ENCODE results near the gene SOHLH1. TPM values are rescaled to one million over a fixed set of nuclear protein-coding genes. Genes with fewer than 3 reads are reported as not detected.

The SOHLH1 gene
- total RNA-seq, 1 experiment from 2014 or later, result not detected

DNA sequence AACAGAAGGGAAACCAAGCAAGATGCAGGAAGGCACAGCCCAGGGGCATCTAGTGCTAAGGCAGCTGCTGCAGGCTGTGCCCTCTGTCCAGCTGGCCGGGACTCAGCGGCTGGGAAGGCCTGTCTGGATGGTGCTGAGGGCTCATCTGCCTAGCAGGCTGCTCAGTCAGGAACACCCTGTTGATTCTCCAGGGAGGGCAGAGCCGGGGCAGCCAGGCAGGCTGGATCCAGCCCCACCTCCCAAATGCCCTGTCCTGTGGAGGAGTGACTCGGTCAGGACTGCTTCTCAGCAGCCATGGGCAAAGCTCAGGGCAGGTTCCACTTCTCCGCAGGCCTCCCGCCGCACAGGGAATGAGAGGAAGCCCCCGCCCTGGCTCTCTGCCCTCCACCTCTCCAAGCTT lies 44.0 kb downstream of the SOHLH1 start:
- no peaks in the 10 kb centered on the region for H3K9me2 ChIP-seq (replicated peaks; ENCODE audit: low read length)
- H3K27me3 ChIP-seq (ENCODE audit: low read length), result peaks cover 13% of the 10 kb centered on the region
- H3K4me3 ChIP-seq (ENCODE audit: low read length), result no peak overlapping the region
- no peak overlapping the region for H3K27ac ChIP-seq (ENCODE audit: low read length)
- H3F3A ChIP-seq (ENCODE audit: low read length, unreplicated experiment), result no peaks in the 10 kb centered on the region
- no TSS peak for BruUV-seq (replicated peaks)
- no peaks in the 10 kb centered on the region for H3K79me2 ChIP-seq (ENCODE audit: low read length)
- no peaks in the 10 kb centered on the region for H3K9me3 ChIP-seq (ENCODE audit: low read length)
- no peaks in the 10 kb centered on the region for H3K36me3 ChIP-seq (ENCODE audit: low read depth, low read length)
- no peaks in the 10 kb centered on the region for H4K20me1 ChIP-seq (ENCODE audit: low read length)
- H3K4me2 ChIP-seq (ENCODE audit: low read length), result no peak overlapping the region
- DNase-seq (no peak), ATAC-seq (no peak)
- ChIA-PET CTCF (no interaction called here), POLR2A (ENCODE audit: unreplicated experiment) (no interaction called here)
- H2AFZ ChIP-seq (ENCODE audit: low read length), result no peak overlapping the region
- TF ChIP-seq, protein P1, sequence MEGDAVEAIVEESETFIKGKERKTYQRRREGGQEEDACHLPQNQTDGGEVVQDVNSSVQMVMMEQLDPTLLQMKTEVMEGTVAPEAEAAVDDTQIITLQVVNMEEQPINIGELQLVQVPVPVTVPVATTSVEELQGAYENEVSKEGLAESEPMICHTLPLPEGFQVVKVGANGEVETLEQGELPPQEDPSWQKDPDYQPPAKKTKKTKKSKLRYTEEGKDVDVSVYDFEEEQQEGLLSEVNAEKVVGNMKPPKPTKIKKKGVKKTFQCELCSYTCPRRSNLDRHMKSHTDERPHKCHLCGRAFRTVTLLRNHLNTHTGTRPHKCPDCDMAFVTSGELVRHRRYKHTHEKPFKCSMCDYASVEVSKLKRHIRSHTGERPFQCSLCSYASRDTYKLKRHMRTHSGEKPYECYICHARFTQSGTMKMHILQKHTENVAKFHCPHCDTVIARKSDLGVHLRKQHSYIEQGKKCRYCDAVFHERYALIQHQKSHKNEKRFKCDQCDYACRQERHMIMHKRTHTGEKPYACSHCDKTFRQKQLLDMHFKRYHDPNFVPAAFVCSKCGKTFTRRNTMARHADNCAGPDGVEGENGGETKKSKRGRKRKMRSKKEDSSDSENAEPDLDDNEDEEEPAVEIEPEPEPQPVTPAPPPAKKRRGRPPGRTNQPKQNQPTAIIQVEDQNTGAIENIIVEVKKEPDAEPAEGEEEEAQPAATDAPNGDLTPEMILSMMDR (conservative IDR thresholded peaks at IDR 0.05; ENCODE audit: low read depth, low read length), result no peak
- no peak for TF ChIP-seq EZH2 (IDR thresholded peaks at IDR 0.05; ENCODE audit: low read length, unreplicated experiment)
- TF ChIP-seq EZH2phosphoT487 (IDR thresholded peaks at IDR 0.05; ENCODE audit: borderline replicate concordance, low read length), result no peak
- intact Hi-C loops (cut with micrococcal nuclease), result no loop called here
- H3K9ac ChIP-seq (ENCODE audit: low read length), result no peak overlapping the region
- no peaks in the 10 kb centered on the region for H3K4me1 ChIP-seq (ENCODE audit: insufficient read depth, low read length)

DNA sequence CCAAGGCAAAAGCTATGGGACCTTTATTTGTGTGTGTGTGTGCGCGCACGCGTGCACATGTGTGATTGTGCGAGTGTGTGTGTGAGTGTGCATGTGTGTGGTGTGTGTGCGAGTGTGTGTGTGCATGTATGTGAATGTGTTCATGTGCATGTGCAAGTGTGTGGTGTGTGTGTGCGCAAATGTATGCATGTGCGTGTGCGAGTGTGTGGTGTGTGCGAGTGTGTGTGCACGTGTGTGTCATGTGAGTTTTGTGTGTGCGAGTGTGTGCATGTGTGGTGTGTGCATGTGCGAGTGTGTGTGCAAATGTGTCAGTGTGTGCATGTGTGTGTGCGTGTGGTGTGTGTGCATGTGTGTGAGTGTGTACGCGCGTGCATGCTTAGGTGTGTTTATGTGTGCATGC lies 48.9 kb downstream of the SOHLH1 start:
- Histone ChIP-seq H3K9me3 (ENCODE audit: low read length) (no peaks in the 10 kb centered on the region), H3K79me2 (ENCODE audit: low read length) (no peaks in the 10 kb centered on the region), H4K20me1 (ENCODE audit: low read length) (no peaks in the 10 kb centered on the region), H2AFZ (ENCODE audit: low read length) (no peak overlapping the region), H3K9ac (ENCODE audit: low read length) (no peak overlapping the region), H3K27ac (ENCODE audit: low read length) (no peak overlapping the region), H3K9me2 (replicated peaks; ENCODE audit: low read length) (no peaks in the 10 kb centered on the region), H3K36me3 (ENCODE audit: low read depth, low read length) (no peaks in the 10 kb centered on the region), H3K4me1 (ENCODE audit: insufficient read depth, low read length) (no peaks in the 10 kb centered on the region), H3K27me3 (ENCODE audit: low read length) (peaks cover 3% of the 10 kb centered on the region), H3K4me2 (ENCODE audit: low read length) (no peak overlapping the region), H3F3A (ENCODE audit: low read length, unreplicated experiment) (no peaks in the 10 kb centered on the region), H3K4me3 (ENCODE audit: low read length) (no peak overlapping the region)
- TF ChIP-seq, protein P1 (conservative IDR thresholded peaks at IDR 0.05; ENCODE audit: low read depth, low read length), result no peak
- TF ChIP-seq EZH2 (IDR thresholded peaks at IDR 0.05; ENCODE audit: low read length, unreplicated experiment), result no peak
- no peak for TF ChIP-seq EZH2phosphoT487 (IDR thresholded peaks at IDR 0.05; ENCODE audit: borderline replicate concordance, low read length)
- DNase-seq, result no peak
- no peak for ATAC-seq
- ChIA-PET CTCF (no interaction called here), POLR2A (ENCODE audit: unreplicated experiment) (no interaction called here)
- BruUV-seq (replicated peaks), result no TSS peak
- intact Hi-C loops (cut with micrococcal nuclease), result no loop called here

DNA sequence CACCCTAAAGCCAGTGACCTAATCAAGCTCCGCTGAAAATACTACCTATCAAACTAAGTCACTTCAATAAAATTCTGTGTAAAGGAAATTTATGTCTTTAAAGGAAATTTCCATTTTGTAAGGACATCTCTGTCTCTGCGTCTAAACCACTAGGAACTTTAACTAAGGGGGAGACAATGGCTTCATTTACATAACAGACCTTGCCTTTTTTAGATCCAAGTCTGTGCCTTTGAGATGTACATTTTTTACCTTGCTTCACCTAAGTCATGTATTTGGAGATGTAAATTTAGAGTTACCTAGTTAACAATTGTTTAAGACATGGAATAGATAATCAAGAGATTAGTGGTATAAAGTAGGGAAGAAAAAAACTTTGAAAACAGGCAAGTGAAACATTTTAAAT lies 49.8 kb downstream of the SOHLH1 start:
- CTCF ChIA-PET, result no interaction called here

More for the DNA sequence above, 49.8 kb downstream of the SOHLH1 start:
- Histone ChIP-seq H3K4me1 (ENCODE audit: insufficient read depth, low read length) (no peaks in the 10 kb centered on the region), H4K20me1 (ENCODE audit: low read length) (no peaks in the 10 kb centered on the region), H3K27me3 (ENCODE audit: low read length) (no peaks in the 10 kb centered on the region), H3K36me3 (ENCODE audit: low read depth, low read length) (no peaks in the 10 kb centered on the region), H2AFZ (ENCODE audit: low read length) (no peak overlapping the region), H3K9me3 (ENCODE audit: low read length) (no peaks in the 10 kb centered on the region), H3F3A (ENCODE audit: low read length, unreplicated experiment) (no peaks in the 10 kb centered on the region), H3K79me2 (ENCODE audit: low read length) (no peaks in the 10 kb centered on the region), H3K4me2 (ENCODE audit: low read length) (no peak overlapping the region), H3K9ac (ENCODE audit: low read length) (no peak overlapping the region), H3K9me2 (replicated peaks; ENCODE audit: low read length) (no peaks in the 10 kb centered on the region), H3K4me3 (ENCODE audit: low read length) (no peak overlapping the region), H3K27ac (ENCODE audit: low read length) (no peak overlapping the region)
- BruUV-seq (replicated peaks), result no TSS peak
- intact Hi-C loops (cut with micrococcal nuclease), result no loop called here
- TF ChIP-seq, protein P1 (conservative IDR thresholded peaks at IDR 0.05; ENCODE audit: low read depth, low read length), result no peak
- no peak for TF ChIP-seq EZH2phosphoT487 (IDR thresholded peaks at IDR 0.05; ENCODE audit: borderline replicate concordance, low read length)
- no peak for TF ChIP-seq EZH2 (IDR thresholded peaks at IDR 0.05; ENCODE audit: low read length, unreplicated experiment)
- DNase-seq, result no peak
- POLR2A ChIA-PET (ENCODE audit: unreplicated experiment), result no interaction called here
- no peak for ATAC-seq
